NCI-H2227 (cell line): ENCODE data around the gene CTNND2.
A peak's percentile ranks its signal among the peaks of the same experiment; 100 is the strongest.

ENCODE experiments used
- DNase-seq: peaks from one replicate; lab custom pipeline; 2025; ENCODE audit not compliant: unreplicated experiment; lab: John Stamatoyannopoulos, UW

The CTNND2 gene

GRCh38 chr5:11780641-11781345 is 123.5 kb downstream of the CTNND2 start:
- DNase-seq, result no peak

- no peak for DNase-seq
Observed at GRCh38 chr5:11777096-11777495, 127.2 kb downstream of the CTNND2 start.

GRCh38 chr5:11770310-11770709 is 133.9 kb downstream of the CTNND2 start:
- no peak for DNase-seq

GRCh38 chr5:11760934-11761603 is 143.2 kb downstream of the CTNND2 start:
- no peak for DNase-seq

GRCh38 chr5:11758321-11758720 is 145.9 kb downstream of the CTNND2 start:
- no peak for DNase-seq

GRCh38 chr5:11757661-11758060 is 146.6 kb downstream of the CTNND2 start:
- DNase-seq, result no peak

GRCh38 chr5:11737010-11737409 is 167.2 kb downstream of the CTNND2 start:
- DNase-seq, result no peak

GRCh38 chr5:11734369-11734768 is 169.9 kb downstream of the CTNND2 start:
- DNase-seq, result no peak

- DNase-seq, result no peak
Observed at GRCh38 chr5:11733840-11734192, 170.4 kb downstream of the CTNND2 start.

GRCh38 chr5:11733185-11733839 is 170.9 kb downstream of the CTNND2 start:
- no peak for DNase-seq

GRCh38 chr5:11724940-11725339 is 179.3 kb downstream of the CTNND2 start:
- no peak for DNase-seq

GRCh38 chr5:11719888-11720481 is 184.3 kb downstream of the CTNND2 start:
- DNase-seq, result peak; percentile 59

GRCh38 chr5:11715461-11716196 is 188.6 kb downstream of the CTNND2 start:
- DNase-seq, result no peak

GRCh38 chr5:11711932-11712331 is 192.3 kb downstream of the CTNND2 start:
- no peak for DNase-seq

- DNase-seq, result no peak
Observed at GRCh38 chr5:11709021-11709420, 195.2 kb downstream of the CTNND2 start.

- DNase-seq, result no peak
Observed at GRCh38 chr5:11704916-11705315, 199.3 kb downstream of the CTNND2 start.

GRCh38 chr5:11700391-11700790 is 203.9 kb downstream of the CTNND2 start:
- DNase-seq, result no peak

- DNase-seq, result no peak
Observed at GRCh38 chr5:11692636-11693035, 211.6 kb downstream of the CTNND2 start.

GRCh38 chr5:11687498-11687897 is 216.7 kb downstream of the CTNND2 start:
- DNase-seq, result no peak

- DNase-seq, result no peak
Observed at GRCh38 chr5:11684607-11685006, 219.6 kb downstream of the CTNND2 start.

- no peak for DNase-seq
Observed at GRCh38 chr5:11683666-11684065, 220.6 kb downstream of the CTNND2 start.
